ENCODE data around the gene GAS6. TPM values are rescaled to one million over a fixed set of nuclear protein-coding genes. Genes with fewer than 3 reads are reported as not detected.

GAS6 gene
- total RNA-seq, 1 experiment from 2014 or later = 49.4 TPM

DNA sequence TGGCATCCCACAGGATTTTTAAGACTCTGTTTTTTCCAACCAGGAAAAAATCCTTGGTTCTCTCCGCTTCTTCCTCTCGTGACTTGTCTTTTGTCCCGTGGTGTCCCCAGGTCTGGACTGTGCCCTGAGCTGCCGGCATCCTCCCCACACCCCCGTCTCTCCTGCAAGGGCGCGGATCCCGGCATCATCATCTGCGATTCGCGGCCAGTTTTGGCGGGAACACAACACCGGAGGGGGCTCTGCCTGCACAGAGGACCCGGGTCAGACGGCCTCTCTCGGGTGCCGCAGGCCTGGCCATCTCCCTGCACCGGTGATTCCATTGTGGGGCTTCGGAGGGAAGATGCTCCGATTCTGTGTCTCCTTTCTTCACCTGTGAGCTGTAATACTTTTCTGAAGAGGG lies 18.8 kb upstream of the GAS6 start (continued):
- TF ChIP-seq YY1 (IDR thresholded peaks at IDR 0.05; ENCODE audit: extremely low read depth, insufficient replicate concordance, low read depth, low read length) (no peak), SP1 (IDR thresholded peaks at IDR 0.05; ENCODE audit: low read depth) (no peak), CEBPB (IDR thresholded peaks at IDR 0.05; ENCODE audit: low read depth) (no peak), POLR2A (IDR thresholded peaks at IDR 0.05; ENCODE audit: borderline replicate concordance, extremely low read depth, insufficient read depth, insufficient read length) (no peak), SRF (IDR thresholded peaks at IDR 0.05; ENCODE audit: low read depth) (no peak), CBX3 (IDR thresholded peaks at IDR 0.05; ENCODE audit: low read depth) (no peak), POLR2AphosphoS5 (IDR thresholded peaks at IDR 0.05; ENCODE audit: low read depth, low read length) (no peak), EZH2phosphoT487 (IDR thresholded peaks at IDR 0.05; ENCODE audit: borderline replicate concordance) (no peak), ELF1 (IDR thresholded peaks at IDR 0.05; ENCODE audit: borderline replicate concordance, low read depth) (no peak), EGR1 (IDR thresholded peaks at IDR 0.05; ENCODE audit: low read depth) (no peak), FOSL1 (IDR thresholded peaks at IDR 0.05; ENCODE audit: low read depth) (no peak)
- TF ChIP-seq, protein P1, sequence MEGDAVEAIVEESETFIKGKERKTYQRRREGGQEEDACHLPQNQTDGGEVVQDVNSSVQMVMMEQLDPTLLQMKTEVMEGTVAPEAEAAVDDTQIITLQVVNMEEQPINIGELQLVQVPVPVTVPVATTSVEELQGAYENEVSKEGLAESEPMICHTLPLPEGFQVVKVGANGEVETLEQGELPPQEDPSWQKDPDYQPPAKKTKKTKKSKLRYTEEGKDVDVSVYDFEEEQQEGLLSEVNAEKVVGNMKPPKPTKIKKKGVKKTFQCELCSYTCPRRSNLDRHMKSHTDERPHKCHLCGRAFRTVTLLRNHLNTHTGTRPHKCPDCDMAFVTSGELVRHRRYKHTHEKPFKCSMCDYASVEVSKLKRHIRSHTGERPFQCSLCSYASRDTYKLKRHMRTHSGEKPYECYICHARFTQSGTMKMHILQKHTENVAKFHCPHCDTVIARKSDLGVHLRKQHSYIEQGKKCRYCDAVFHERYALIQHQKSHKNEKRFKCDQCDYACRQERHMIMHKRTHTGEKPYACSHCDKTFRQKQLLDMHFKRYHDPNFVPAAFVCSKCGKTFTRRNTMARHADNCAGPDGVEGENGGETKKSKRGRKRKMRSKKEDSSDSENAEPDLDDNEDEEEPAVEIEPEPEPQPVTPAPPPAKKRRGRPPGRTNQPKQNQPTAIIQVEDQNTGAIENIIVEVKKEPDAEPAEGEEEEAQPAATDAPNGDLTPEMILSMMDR (IDR thresholded peaks at IDR 0.05 in 2 of 3, conservative IDR thresholded peaks at IDR 0.05 in 1 of 3; ENCODE audit: borderline replicate concordance in 1 of 3, insufficient read depth in 1 of 3, low read depth in 2 of 3, low read length in 2 of 3) = no peak

DNA sequence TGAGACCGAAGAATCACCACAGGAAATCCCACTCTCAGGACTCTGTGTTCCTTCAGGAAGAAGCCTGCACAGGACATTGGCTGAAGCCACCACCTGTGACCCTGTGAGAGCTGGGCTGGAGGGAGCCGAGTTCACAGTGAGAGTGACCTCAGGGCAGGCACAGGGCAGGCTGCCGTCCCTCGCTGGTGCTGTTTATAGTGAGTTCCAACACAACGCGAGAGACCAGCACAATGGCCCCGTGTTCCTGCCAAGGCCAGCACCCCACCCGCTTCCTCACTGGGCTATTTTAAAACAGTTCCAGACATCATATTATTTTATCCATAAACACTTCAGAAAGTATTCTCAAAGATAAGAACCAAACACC lies 18.4 kb upstream of the GAS6 start:
- H4K20me1 ChIP-seq (ENCODE audit: insufficient read depth) = no peaks in the 10 kb centered on the region
- ChIA-PET CTCF (no interaction called here), POLR2A (no interaction called here), RAD21 (ENCODE audit: low non-redundant PET in 1 of 2, low total read pairs in 2 of 2, uncharacterized antibody in 2 of 2, unreplicated experiment in 2 of 2) (no interaction called here)
- H3K9me2 ChIP-seq (ENCODE audit: insufficient read depth) = no peaks in the 10 kb centered on the region
- H3K4me3 ChIP-seq (replicated peaks in 1 of 2; ENCODE audit: low read depth in 1 of 2, low read length in 2 of 2) = no peak overlapping the region
- H3K9ac ChIP-seq (ENCODE audit: low read length) = no peak overlapping the region
- TF ChIP-seq EZH2phosphoT487 (IDR thresholded peaks at IDR 0.05; ENCODE audit: borderline replicate concordance) (no peak), TCF7L2 (IDR thresholded peaks at IDR 0.05; ENCODE audit: borderline replicate concordance, extremely low read depth, insufficient read depth, insufficient read length) (no peak), SRF (IDR thresholded peaks at IDR 0.05; ENCODE audit: low read depth) (no peak), EZH2 (IDR thresholded peaks at IDR 0.05) (no peak), POLR2A (IDR thresholded peaks at IDR 0.05; ENCODE audit: borderline replicate concordance, extremely low read depth, insufficient read depth, insufficient read length) (no peak), JUND (IDR thresholded peaks at IDR 0.05) (no peak), CEBPB (IDR thresholded peaks at IDR 0.05; ENCODE audit: low read depth) (no peak), FOSL1 (IDR thresholded peaks at IDR 0.05; ENCODE audit: low read depth) (no peak), RAD21 (IDR thresholded peaks at IDR 0.05; ENCODE audit: low read depth) (no peak), SP1 (IDR thresholded peaks at IDR 0.05; ENCODE audit: low read depth) (no peak), POLR2AphosphoS5 (IDR thresholded peaks at IDR 0.05; ENCODE audit: low read depth, low read length) (no peak), CBX3 (IDR thresholded peaks at IDR 0.05; ENCODE audit: low read depth) (no peak)
- TF ChIP-seq, protein P2, sequence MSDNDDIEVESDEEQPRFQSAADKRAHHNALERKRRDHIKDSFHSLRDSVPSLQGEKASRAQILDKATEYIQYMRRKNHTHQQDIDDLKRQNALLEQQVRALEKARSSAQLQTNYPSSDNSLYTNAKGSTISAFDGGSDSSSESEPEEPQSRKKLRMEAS (IDR thresholded peaks at IDR 0.05) = no peak
- no peaks in the 10 kb centered on the region for H3K4me1 ChIP-seq (ENCODE audit: control insufficient read depth in 1 of 2, insufficient read depth in 2 of 2, low read length in 2 of 2)
- no peak for ATAC-seq
- H3K36me3 ChIP-seq (ENCODE audit: control insufficient read depth in 1 of 2, insufficient read depth in 2 of 2, low read length in 2 of 2) = no peaks in the 10 kb centered on the region
- no TSS peak for BruUV-seq (replicated peaks)
- no peak overlapping the region for H2AFZ ChIP-seq (ENCODE audit: low read depth, low read length, poor library complexity, severe bottlenecking)
- H3K4me2 ChIP-seq (ENCODE audit: low read length) = no peak overlapping the region
- H3K9me3 ChIP-seq (ENCODE audit: control insufficient read depth in 1 of 2, insufficient read depth in 1 of 2, low read depth in 1 of 2, low read length in 2 of 2) = no peaks in the 10 kb centered on the region
- no peak for DNase-seq (ENCODE audit: low read depth, low spot score)
- intact Hi-C loops (cut with micrococcal nuclease) = no loop called here
- H3K79me2 ChIP-seq (ENCODE audit: insufficient read depth, low read length) = no peaks in the 10 kb centered on the region
- no peak overlapping the region for H3K27ac ChIP-seq (ENCODE audit: low read depth, low read length)
- no peaks in the 10 kb centered on the region for H3K27me3 ChIP-seq (ENCODE audit: insufficient read depth, low read length)

Data from HCT116 (cell line).